Lower lobe of right lung (tissue), 2 donors: ENCODE data around the gene CDH7. TPM values are rescaled to one million over a fixed set of nuclear protein-coding genes. Genes with fewer than 3 reads are reported as not detected.

Experiments
- ATAC-seq, 2 donors: fragments of 200-7000 bp; cut with Tn5 transposase; one replicate each; pipeline ENCODE4 v1.9.1; 2020 to 2022; ENCODE audit warnings: mild to moderate bottlenecking in 2 of 2, moderate library complexity in 2 of 2
- DNase-seq: peaks from one replicate; pipeline ENCODE4 v3.0.0-alpha.2; 2020
- H3K27ac ChIP-seq: fragments of 200-600 bp; one replicate; pipeline ENCODE4 v1.8.0; 2022
- H3K27me3 ChIP-seq: fragments of 200-600 bp; one replicate; pipeline ENCODE4 v1.8.0; 2022; ENCODE audit warnings: low read depth
- H3K36me3 ChIP-seq: fragments of 200-600 bp; one replicate; pipeline ENCODE4 v1.8.0; 2022; ENCODE audit warnings: mild to moderate bottlenecking
- H3K4me1 ChIP-seq: fragments of 200-600 bp; one replicate; pipeline ENCODE4 v1.8.0; 2022
- H3K4me3 ChIP-seq: fragments of 200-600 bp; one replicate; pipeline ENCODE4 v1.8.0; 2022; ENCODE audit warnings: mild to moderate bottlenecking
- H3K9me3 ChIP-seq: fragments of 200-600 bp; one replicate; pipeline ENCODE4 v1.8.0; 2022
- intact Hi-C: fragments of 100-400 bp; cut with DNase I; formaldehyde crosslinking; loops from one replicate; pipeline ENCODE4 v1.11.0; 2022
- total RNA-seq: library from RNA; stranded (reverse); fragmentation: NEBNext Ultra II Directional; extraction: Animal tissue kit (Norgen Biotek cat#: 25700); gene quantifications from one replicate; pipeline ENCODE4 v1.2.1, GENCODE V29; 2021
- TF ChIP-seq, protein P1 (sequence below): fragments of 200-600 bp; IDR thresholded peaks from one replicate; pipeline ENCODE4 v1.8.0; 2022; ENCODE audit warnings: antibody characterized with exemption, mild to moderate bottlenecking
- donor health status: DM: no; HTN: yes; CAD: no; lungs with severe emphysema.

Gene CDH7
- total RNA-seq, 1 donor from 2014 or later: not detected

DNA sequence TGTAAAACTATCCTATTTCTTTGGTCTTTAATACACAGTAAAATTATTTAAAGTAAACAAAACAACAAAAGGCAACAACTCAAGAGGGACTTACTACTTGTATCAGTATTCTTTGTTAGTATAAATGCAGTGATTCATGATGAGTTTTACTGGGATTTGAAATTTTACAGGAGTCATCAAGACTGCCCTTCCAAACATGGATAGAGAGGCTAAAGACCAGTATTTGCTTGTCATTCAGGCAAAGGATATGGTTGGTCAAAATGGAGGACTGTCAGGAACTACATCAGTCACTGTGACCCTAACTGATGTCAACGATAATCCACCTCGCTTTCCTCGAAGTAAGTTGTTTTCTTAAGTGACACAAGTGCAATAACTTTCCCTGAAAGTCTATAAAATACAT, 71.1 kb downstream of the CDH7 start:
- DNase-seq (no peak), ATAC-seq (no peak)
- no peaks in the 10 kb centered on the region for H3K4me1 ChIP-seq
- TF ChIP-seq, protein P1, sequence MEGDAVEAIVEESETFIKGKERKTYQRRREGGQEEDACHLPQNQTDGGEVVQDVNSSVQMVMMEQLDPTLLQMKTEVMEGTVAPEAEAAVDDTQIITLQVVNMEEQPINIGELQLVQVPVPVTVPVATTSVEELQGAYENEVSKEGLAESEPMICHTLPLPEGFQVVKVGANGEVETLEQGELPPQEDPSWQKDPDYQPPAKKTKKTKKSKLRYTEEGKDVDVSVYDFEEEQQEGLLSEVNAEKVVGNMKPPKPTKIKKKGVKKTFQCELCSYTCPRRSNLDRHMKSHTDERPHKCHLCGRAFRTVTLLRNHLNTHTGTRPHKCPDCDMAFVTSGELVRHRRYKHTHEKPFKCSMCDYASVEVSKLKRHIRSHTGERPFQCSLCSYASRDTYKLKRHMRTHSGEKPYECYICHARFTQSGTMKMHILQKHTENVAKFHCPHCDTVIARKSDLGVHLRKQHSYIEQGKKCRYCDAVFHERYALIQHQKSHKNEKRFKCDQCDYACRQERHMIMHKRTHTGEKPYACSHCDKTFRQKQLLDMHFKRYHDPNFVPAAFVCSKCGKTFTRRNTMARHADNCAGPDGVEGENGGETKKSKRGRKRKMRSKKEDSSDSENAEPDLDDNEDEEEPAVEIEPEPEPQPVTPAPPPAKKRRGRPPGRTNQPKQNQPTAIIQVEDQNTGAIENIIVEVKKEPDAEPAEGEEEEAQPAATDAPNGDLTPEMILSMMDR: no peak
- H3K9me3 ChIP-seq: no peaks in the 10 kb centered on the region
- intact Hi-C loops: no loop called here
- no peak overlapping the region for H3K27ac ChIP-seq
- no peaks in the 10 kb centered on the region for H3K36me3 ChIP-seq
- no peaks in the 10 kb centered on the region for H3K27me3 ChIP-seq
- H3K4me3 ChIP-seq: no peak overlapping the region

DNA sequence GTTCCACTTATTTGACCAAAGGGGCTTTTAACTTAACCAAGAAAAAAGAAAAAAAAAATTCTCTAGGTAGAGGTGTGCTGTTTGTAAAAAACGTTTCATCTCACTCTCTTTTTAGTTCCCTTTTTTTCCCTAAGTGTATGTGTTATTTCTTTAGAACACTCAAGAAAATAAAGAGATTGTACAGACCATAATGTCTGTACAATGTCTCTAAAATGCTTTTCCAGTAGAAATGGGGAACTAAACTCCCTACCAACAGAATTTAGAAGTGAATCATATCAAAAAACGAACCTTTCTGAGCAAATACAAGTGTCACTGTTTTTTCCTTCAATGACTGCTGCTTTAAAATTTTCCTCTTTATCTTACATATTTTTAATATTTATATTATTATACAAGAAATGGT, 72.0 kb downstream of the CDH7 start:
- Histone ChIP-seq H3K27ac (no peak overlapping the region), H3K27me3 (no peaks in the 10 kb centered on the region), H3K9me3 (no peaks in the 10 kb centered on the region), H3K4me1 (no peaks in the 10 kb centered on the region), H3K4me3 (no peak overlapping the region), H3K36me3 (no peaks in the 10 kb centered on the region)
- DNase-seq (no peak), ATAC-seq (no peak)
- intact Hi-C loops: no loop called here
- TF ChIP-seq, protein P1: no peak

DNA sequence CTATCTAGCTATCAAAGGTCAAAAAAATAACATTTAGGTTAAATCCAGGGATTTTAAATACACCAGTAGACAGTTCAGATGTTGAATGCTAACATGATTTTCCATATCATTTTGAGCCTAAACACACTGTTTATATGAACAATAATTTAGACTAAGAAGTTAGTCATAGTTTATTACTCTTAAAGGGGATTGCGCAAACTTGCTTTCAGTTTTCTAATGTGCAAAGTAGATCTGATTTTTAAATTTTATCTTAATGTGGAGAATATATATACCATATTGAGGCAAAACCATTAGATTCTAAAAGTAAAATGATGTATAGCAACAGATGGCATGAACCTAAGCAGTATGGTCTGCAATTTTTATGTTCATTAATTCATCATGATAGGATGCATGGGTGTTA, 76.6 kb downstream of the CDH7 start:
- H3K4me1 ChIP-seq: no peaks in the 10 kb centered on the region
- DNase-seq (no peak), ATAC-seq (no peak)
- intact Hi-C loops: no loop called here
- TF ChIP-seq, protein P1: no peak
- H3K9me3 ChIP-seq: no peaks in the 10 kb centered on the region
- no peaks in the 10 kb centered on the region for H3K36me3 ChIP-seq
- H3K27ac ChIP-seq: no peak overlapping the region
- no peak overlapping the region for H3K4me3 ChIP-seq
- H3K27me3 ChIP-seq: no peaks in the 10 kb centered on the region

DNA sequence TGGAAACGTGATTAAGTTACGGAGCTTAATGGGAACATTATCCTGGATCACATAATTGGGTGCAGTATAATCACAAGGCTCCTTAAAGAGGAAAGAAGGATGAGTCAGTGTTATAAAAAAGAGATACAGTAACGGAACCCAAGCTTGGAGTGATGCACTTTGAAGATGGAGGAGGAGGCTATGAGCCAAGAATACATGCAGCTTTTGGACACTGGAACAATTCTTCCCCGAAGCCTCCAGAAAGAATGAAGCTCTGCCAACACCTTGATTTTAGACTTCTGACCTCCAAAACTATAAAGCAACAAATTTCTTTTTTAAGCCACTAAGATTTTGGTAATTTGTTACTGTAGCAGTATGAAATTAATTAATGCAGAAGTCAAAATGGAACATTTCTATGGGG, 85.1 kb downstream of the CDH7 start:
- Histone ChIP-seq H3K9me3 (no peaks in the 10 kb centered on the region), H3K27ac (no peak overlapping the region), H3K27me3 (no peaks in the 10 kb centered on the region), H3K36me3 (no peaks in the 10 kb centered on the region), H3K4me3 (no peak overlapping the region), H3K4me1 (no peaks in the 10 kb centered on the region)
- ATAC-seq (no peak), DNase-seq (no peak)
- TF ChIP-seq, protein P1: no peak
- intact Hi-C loops: no loop called here

DNA sequence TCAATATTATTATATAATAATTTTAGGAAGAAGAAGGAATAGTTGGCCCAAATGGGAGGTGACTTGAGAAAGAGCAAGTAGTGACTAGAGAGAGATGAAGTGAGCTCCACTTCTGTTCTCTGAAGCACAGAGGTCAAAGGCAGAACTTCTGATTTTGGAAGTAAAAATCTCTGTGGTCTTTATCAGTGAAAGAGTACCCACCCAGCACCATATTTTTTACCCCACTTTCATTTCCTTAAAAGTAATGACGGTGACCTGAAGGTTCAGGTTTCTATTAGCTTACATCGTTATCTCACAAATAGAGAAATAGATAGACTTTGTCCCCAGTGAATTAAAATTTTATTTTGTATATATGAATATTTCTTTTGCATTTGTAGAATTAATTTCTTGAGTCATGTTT, 95.3 kb downstream of the CDH7 start:
- ATAC-seq (no peak), DNase-seq (no peak)
- no peaks in the 10 kb centered on the region for H3K4me1 ChIP-seq
- no peaks in the 10 kb centered on the region for H3K27me3 ChIP-seq
- no peak overlapping the region for H3K27ac ChIP-seq
- TF ChIP-seq, protein P1: no peak
- intact Hi-C loops: no loop called here
- H3K4me3 ChIP-seq: no peak overlapping the region
- H3K9me3 ChIP-seq: no peaks in the 10 kb centered on the region
- no peaks in the 10 kb centered on the region for H3K36me3 ChIP-seq

DNA sequence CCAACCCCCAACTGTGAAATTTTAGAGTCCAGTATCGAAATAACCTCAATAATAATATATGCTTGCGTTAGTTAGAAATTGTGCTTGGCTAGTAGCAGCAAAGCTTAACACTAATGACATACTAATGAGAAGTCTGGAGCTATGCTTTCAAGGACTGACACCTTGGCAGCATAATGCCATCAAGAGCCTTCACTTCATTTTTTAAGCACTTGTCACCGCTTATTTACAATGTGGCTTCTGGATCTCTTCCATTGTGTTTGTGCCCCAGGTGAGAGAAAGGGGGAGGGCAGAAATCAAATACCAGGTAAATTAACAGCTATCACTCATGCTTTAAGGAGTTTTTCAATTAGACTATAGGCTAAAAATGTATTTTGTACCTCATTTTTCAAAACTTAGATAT, 101.5 kb downstream of the CDH7 start:
- DNase-seq (no peak), ATAC-seq (no peak)
- no peaks in the 10 kb centered on the region for H3K27me3 ChIP-seq
- no peak overlapping the region for H3K27ac ChIP-seq
- intact Hi-C loops: no loop called here
- H3K9me3 ChIP-seq: no peaks in the 10 kb centered on the region
- H3K36me3 ChIP-seq: no peaks in the 10 kb centered on the region
- H3K4me1 ChIP-seq: no peaks in the 10 kb centered on the region
- H3K4me3 ChIP-seq: no peak overlapping the region
- TF ChIP-seq, protein P1: no peak
